ENCODE results near the gene HOXD3. TPM values are rescaled to one million over a fixed set of nuclear protein-coding genes. Genes with fewer than 3 reads are reported as not detected.

Gene HOXD3
- total RNA-seq, 1 donor from 2014 or later = not detected

- no peak overlapping the region for H3K4me2 ChIP-seq (ENCODE audit: low read length)
- no peak overlapping the region for H3K9ac ChIP-seq (ENCODE audit: low read length)
- H3K36me3 ChIP-seq (ENCODE audit: insufficient read depth, low read length) = no peaks in the 10 kb centered on the region
- no peak for TF ChIP-seq EZH2 (IDR thresholded peaks at IDR 0.05; ENCODE audit: insufficient read depth, low read length)
- TF ChIP-seq, protein P1, sequence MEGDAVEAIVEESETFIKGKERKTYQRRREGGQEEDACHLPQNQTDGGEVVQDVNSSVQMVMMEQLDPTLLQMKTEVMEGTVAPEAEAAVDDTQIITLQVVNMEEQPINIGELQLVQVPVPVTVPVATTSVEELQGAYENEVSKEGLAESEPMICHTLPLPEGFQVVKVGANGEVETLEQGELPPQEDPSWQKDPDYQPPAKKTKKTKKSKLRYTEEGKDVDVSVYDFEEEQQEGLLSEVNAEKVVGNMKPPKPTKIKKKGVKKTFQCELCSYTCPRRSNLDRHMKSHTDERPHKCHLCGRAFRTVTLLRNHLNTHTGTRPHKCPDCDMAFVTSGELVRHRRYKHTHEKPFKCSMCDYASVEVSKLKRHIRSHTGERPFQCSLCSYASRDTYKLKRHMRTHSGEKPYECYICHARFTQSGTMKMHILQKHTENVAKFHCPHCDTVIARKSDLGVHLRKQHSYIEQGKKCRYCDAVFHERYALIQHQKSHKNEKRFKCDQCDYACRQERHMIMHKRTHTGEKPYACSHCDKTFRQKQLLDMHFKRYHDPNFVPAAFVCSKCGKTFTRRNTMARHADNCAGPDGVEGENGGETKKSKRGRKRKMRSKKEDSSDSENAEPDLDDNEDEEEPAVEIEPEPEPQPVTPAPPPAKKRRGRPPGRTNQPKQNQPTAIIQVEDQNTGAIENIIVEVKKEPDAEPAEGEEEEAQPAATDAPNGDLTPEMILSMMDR (IDR thresholded peaks at IDR 0.05; ENCODE audit: insufficient read depth, low read depth, low read length) = no peak
- no peaks in the 10 kb centered on the region for H3K27me3 ChIP-seq (ENCODE audit: insufficient read depth, low read length)
- Mint-ChIP-seq H3K27ac (ENCODE audit: unreplicated experiment) (no peak overlapping the region), H3K4me1 (ENCODE audit: low read depth, unreplicated experiment) (no peaks in the 10 kb centered on the region), H3K36me3 (ENCODE audit: low read depth, unreplicated experiment) (no peaks in the 10 kb centered on the region), H3K27me3 (ENCODE audit: low read depth, unreplicated experiment) (peaks cover 18% of the 10 kb centered on the region), H3K9me3 (ENCODE audit: unreplicated experiment) (peaks cover 6% of the 10 kb centered on the region), H3K4me3 (ENCODE audit: unreplicated experiment) (no peak overlapping the region)
- no peaks in the 10 kb centered on the region for H4K20me1 ChIP-seq (ENCODE audit: insufficient read depth, low read length)
- no peak for DNase-seq (ENCODE audit: low read depth)
- no peak overlapping the region for H3K27ac ChIP-seq (ENCODE audit: low read depth, low read length)
- H3K4me3 ChIP-seq (ENCODE audit: insufficient read depth, low read depth, low read length) = no peak overlapping the region
- FAIRE-seq = no peak
- no peaks in the 10 kb centered on the region for H3K79me2 ChIP-seq (ENCODE audit: insufficient read depth, low read length)
- H3K9me3 ChIP-seq (ENCODE audit: insufficient read depth, low read depth, low read length) = no peaks in the 10 kb centered on the region
- no peak overlapping the region for H2AFZ ChIP-seq (ENCODE audit: low read depth, low read length)
- no peaks in the 10 kb centered on the region for H3K4me1 ChIP-seq (ENCODE audit: insufficient read depth, low read length)
Observed at GRCh38 chr2:176206136-176206535, 49.0 kb downstream of the HOXD3 start.

DNA sequence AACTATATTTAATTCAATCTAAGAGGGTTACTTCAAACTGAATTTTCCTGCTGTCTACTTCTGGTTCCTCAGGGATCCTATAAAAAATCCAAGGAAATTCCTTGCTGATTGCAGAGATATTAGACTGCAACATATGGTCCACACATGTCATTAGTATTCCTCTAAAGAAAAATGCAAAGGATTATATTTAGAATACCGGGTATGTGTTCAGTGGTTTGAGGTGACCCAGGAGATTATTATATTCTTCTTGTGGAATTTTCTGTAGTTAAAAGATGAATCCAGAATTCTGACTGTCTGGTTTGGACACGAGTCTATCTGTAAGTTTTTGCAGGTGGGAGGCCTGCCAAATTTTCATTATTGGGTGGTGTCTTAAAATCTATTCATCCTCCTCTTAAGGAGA lies 49.6 kb downstream of the HOXD3 start:
- Histone ChIP-seq H3K4me2 (ENCODE audit: low read length) (no peak overlapping the region), H3K27me3 (ENCODE audit: insufficient read depth, low read length) (no peaks in the 10 kb centered on the region), H2AFZ (ENCODE audit: low read depth, low read length) (no peak overlapping the region), H3K36me3 (ENCODE audit: insufficient read depth, low read length) (no peaks in the 10 kb centered on the region), H3K27ac (ENCODE audit: low read depth, low read length) (no peak overlapping the region), H4K20me1 (ENCODE audit: insufficient read depth, low read length) (no peaks in the 10 kb centered on the region), H3K79me2 (ENCODE audit: insufficient read depth, low read length) (no peaks in the 10 kb centered on the region), H3K4me3 (ENCODE audit: insufficient read depth, low read depth, low read length) (no peak overlapping the region), H3K9me3 (ENCODE audit: insufficient read depth, low read depth, low read length) (no peaks in the 10 kb centered on the region), H3K4me1 (ENCODE audit: insufficient read depth, low read length) (no peaks in the 10 kb centered on the region), H3K9ac (ENCODE audit: low read length) (no peak overlapping the region)
- DNase-seq (ENCODE audit: low read depth) (peak; percentile 23), FAIRE-seq (no peak)
- Mint-ChIP-seq H3K27me3 (ENCODE audit: low read depth, unreplicated experiment) (peaks cover 18% of the 10 kb centered on the region), H3K4me3 (ENCODE audit: unreplicated experiment) (no peak overlapping the region), H3K9me3 (ENCODE audit: unreplicated experiment) (peaks cover 6% of the 10 kb centered on the region), H3K27ac (ENCODE audit: unreplicated experiment) (no peak overlapping the region), H3K36me3 (ENCODE audit: low read depth, unreplicated experiment) (no peaks in the 10 kb centered on the region), H3K4me1 (ENCODE audit: low read depth, unreplicated experiment) (no peaks in the 10 kb centered on the region)
- no peak for TF ChIP-seq EZH2 (IDR thresholded peaks at IDR 0.05; ENCODE audit: insufficient read depth, low read length)
- TF ChIP-seq, protein P1 (IDR thresholded peaks at IDR 0.05; ENCODE audit: insufficient read depth, low read depth, low read length) = no peak

DNA sequence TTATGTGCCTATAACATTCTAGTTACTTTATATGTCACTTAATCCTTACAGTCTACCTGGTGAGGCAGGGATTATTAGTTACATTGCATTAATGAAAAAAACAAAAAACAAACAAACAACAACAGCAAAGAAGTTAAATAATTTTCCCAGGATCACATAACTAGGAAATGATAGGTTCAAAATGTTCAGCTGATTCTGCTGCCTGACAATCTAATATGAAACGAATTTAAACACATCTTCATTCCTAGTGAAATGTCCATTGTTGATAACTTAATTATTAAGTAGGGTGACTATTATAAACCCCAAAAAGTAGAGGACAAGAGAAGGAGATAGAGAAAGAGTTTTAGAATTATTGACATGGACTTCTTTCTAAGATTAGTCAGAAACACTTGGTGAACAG lies 54.0 kb downstream of the HOXD3 start:
- Histone ChIP-seq H3K27ac (ENCODE audit: low read depth, low read length) (no peak overlapping the region), H3K4me1 (ENCODE audit: insufficient read depth, low read length) (no peaks in the 10 kb centered on the region), H3K9ac (ENCODE audit: low read length) (no peak overlapping the region), H3K79me2 (ENCODE audit: insufficient read depth, low read length) (no peaks in the 10 kb centered on the region), H3K4me2 (ENCODE audit: low read length) (no peak overlapping the region), H3K36me3 (ENCODE audit: insufficient read depth, low read length) (no peaks in the 10 kb centered on the region), H3K4me3 (ENCODE audit: insufficient read depth, low read depth, low read length) (no peak overlapping the region), H4K20me1 (ENCODE audit: insufficient read depth, low read length) (no peaks in the 10 kb centered on the region), H3K27me3 (ENCODE audit: insufficient read depth, low read length) (no peaks in the 10 kb centered on the region), H2AFZ (ENCODE audit: low read depth, low read length) (no peak overlapping the region), H3K9me3 (ENCODE audit: insufficient read depth, low read depth, low read length) (no peaks in the 10 kb centered on the region)
- TF ChIP-seq, protein P1 (IDR thresholded peaks at IDR 0.05; ENCODE audit: insufficient read depth, low read depth, low read length) = no peak
- no peak for TF ChIP-seq EZH2 (IDR thresholded peaks at IDR 0.05; ENCODE audit: insufficient read depth, low read length)
- H3K4me3 Mint-ChIP-seq (ENCODE audit: unreplicated experiment) = no peak overlapping the region
- H3K4me1 Mint-ChIP-seq (ENCODE audit: low read depth, unreplicated experiment) = peaks cover 3% of the 10 kb centered on the region
- no peaks in the 10 kb centered on the region for H3K27me3 Mint-ChIP-seq (ENCODE audit: low read depth, unreplicated experiment)
- H3K27ac Mint-ChIP-seq (ENCODE audit: unreplicated experiment) = no peak overlapping the region
- FAIRE-seq = no peak
- no peak for DNase-seq (ENCODE audit: low read depth)
- no peaks in the 10 kb centered on the region for H3K36me3 Mint-ChIP-seq (ENCODE audit: low read depth, unreplicated experiment)
- peaks cover 4% of the 10 kb centered on the region for H3K9me3 Mint-ChIP-seq (ENCODE audit: unreplicated experiment)

Measured in astrocyte (in vitro differentiated cells and primary cell).